GM10248 (cell line): ENCODE results near the gene IFRD1.
"Not testable (repeated sequence)": the region's sequence is repeated elsewhere in the genome, so short reads cannot be mapped to it uniquely, and the experiment has no call there.

ENCODE experiments used
- CTCF ChIA-PET: fragments of 300-600 bp; sonication (Branson Sonifier 250); formaldehyde crosslinking; extraction: SDS; loops from one replicate; lab custom pipeline; 2021; ENCODE audit warnings: antibody characterized with exemption; lab: Yijun Ruan, JAX
- POLR2A ChIA-PET: fragments of 350-650 bp; sonication (Branson Sonifier 250); formaldehyde crosslinking; extraction: SDS; loops from one replicate; lab custom pipeline; 2020; ENCODE audit warnings: antibody characterized with exemption; lab: Yijun Ruan, JAX
- DNase-seq: peaks from one replicate; pipeline ENCODE4 v3.0.0; 2012; ENCODE audit errors: extremely low spot score
- CTCF ChIP-seq: IDR thresholded peaks from 2 replicates; pipeline ENCODE4 v1.5.1; 2012; ENCODE audit warnings: mild to moderate bottlenecking, low read depth; ENCODE audit errors: extremely low read depth, missing control alignments, control extremely low read depth

IFRD1 gene

GRCh38 chr7:112452102-112452888, 2.0 kb downstream of the IFRD1 start:
- DNase-seq: peak; percentile 28

GRCh38 chr7:112453505-112454171, 3.4 kb downstream of the IFRD1 start:
- CTCF ChIA-PET: interaction anchor here (1.0 to 1.3 kb wide), 2 partner anchors 10 to 839 kb away, joined by 3 read pairs; no protein-coding TSS in a partner anchor
- POLR2A ChIA-PET: interaction anchor here (5.5 kb wide), 1 partner anchor 10 kb away, joined by 154 read pairs; no protein-coding TSS in a partner anchor
- no peak for TF ChIP-seq CTCF
- DNase-seq: no peak

More at GRCh38 chr7:112452102-112452888, 2.0 kb downstream of the IFRD1 start:
- TF ChIP-seq CTCF: no peak
- POLR2A ChIA-PET: interaction anchor here (0.6 to 5.5 kb wide), 6 partner anchors 11 to 682 kb away, joined by 3 to 154 read pairs (median 4); partner anchors contain the start of gene LSMEM1
- CTCF ChIA-PET: interaction anchor here (0.8 to 3.4 kb wide), 6 partner anchors 8 to 840 kb away, joined by 3 to 24 read pairs (median 4); no protein-coding TSS in a partner anchor

- CTCF ChIA-PET, DNase-seq: not testable (repeated sequence)
- POLR2A ChIA-PET: interaction anchor here (5.5 kb wide), 1 partner anchor 9 kb away, joined by 154 read pairs; no protein-coding TSS in a partner anchor
Observed at GRCh38 chr7:112454191-112454590, 3.9 kb downstream of the IFRD1 start.

GRCh38 chr7:112459645-112460044, 9.4 kb downstream of the IFRD1 start:
- DNase-seq: no peak
- no peak for TF ChIP-seq CTCF
- POLR2A ChIA-PET: interaction anchor here (0.6 to 11.1 kb wide), 6 partner anchors 8 to 1761 kb away, joined by 3 to 154 read pairs (median 6); partner anchors contain the start of genes IFRD1 and LSMEM1
- CTCF ChIA-PET: interaction anchor here (1.0 to 5.1 kb wide), 5 partner anchors 9 to 718 kb away, joined by 3 to 24 read pairs (median 6); partner anchors contain the start of gene IFRD1

GRCh38 chr7:112462236-112462635, 12.0 kb downstream of the IFRD1 start:
- ChIA-PET CTCF (interaction anchor here (0.8 to 5.1 kb wide), 4 partner anchors 10 to 28 kb away, joined by 3 to 24 read pairs (median 4); partner anchors contain the start of genes IFRD1 and LSMEM1), POLR2A (interaction anchor here (11.1 kb wide), 1 partner anchor 10 kb away, joined by 154 read pairs; the partner anchor contains the start of gene IFRD1)
- no peak for TF ChIP-seq CTCF
- DNase-seq: no peak

- TF ChIP-seq CTCF: no peak
- DNase-seq: no peak
- ChIA-PET CTCF (interaction anchor here (1.0 to 1.6 kb wide), 5 partner anchors 9 to 613 kb away, joined by 3 to 6 read pairs (median 4); no protein-coding TSS in a partner anchor), POLR2A (interaction anchor here (1.0 to 11.1 kb wide), 3 partner anchors 8 to 16 kb away, joined by 4 to 154 read pairs (median 6); partner anchors contain the start of gene IFRD1)
Observed at GRCh38 chr7:112467867-112468266, 17.6 kb downstream of the IFRD1 start.
